GM18520 (cell line): Measurements from ENCODE around the gene ASCC3.
"Not testable (repeated sequence)": the region's sequence is repeated elsewhere in the genome, so short reads cannot be mapped to it uniquely, and the experiment has no call there.

Source experiments
- ATAC-seq: cut with Tn5 transposase; IDR thresholded peaks from one replicate; pipeline ENCODE4 v1.9.1; 2021; ENCODE audit not compliant: unreplicated experiment

ASCC3 gene

GRCh38 chr6:100890646-100891045 is 9.5 kb upstream of the ASCC3 start:
- not testable (repeated sequence) for ATAC-seq

GRCh38 chr6:100889351-100889750 is 8.2 kb upstream of the ASCC3 start:
- no peak for ATAC-seq

- no peak for ATAC-seq
Measured at GRCh38 chr6:100886076-100886475, 4.9 kb upstream of the ASCC3 start.

GRCh38 chr6:100883347-100883746 is 2.2 kb upstream of the ASCC3 start:
- no peak for ATAC-seq

GRCh38 chr6:100881707-100882040 is 545 bp upstream of the ASCC3 start:
- no peak for ATAC-seq

GRCh38 chr6:100880149-100880852 is 828 bp downstream of the ASCC3 start:
- no peak for ATAC-seq

GRCh38 chr6:100879317-100879716 is 1.8 kb downstream of the ASCC3 start:
- no peak for ATAC-seq

- ATAC-seq = no peak
Measured at GRCh38 chr6:100877851-100878250, 3.3 kb downstream of the ASCC3 start.

- ATAC-seq = no peak
Measured at GRCh38 chr6:100876251-100876650, 4.9 kb downstream of the ASCC3 start.

- ATAC-seq = no peak
Measured at GRCh38 chr6:100865525-100865924, 15.6 kb downstream of the ASCC3 start.

- no peak for ATAC-seq
Measured at GRCh38 chr6:100862063-100862462, 19.1 kb downstream of the ASCC3 start.

- no peak for ATAC-seq
Measured at GRCh38 chr6:100856146-100856545, 25.0 kb downstream of the ASCC3 start.

GRCh38 chr6:100851819-100852218 is 29.3 kb downstream of the ASCC3 start:
- ATAC-seq = no peak

GRCh38 chr6:100850174-100850573 is 31.0 kb downstream of the ASCC3 start:
- no peak for ATAC-seq

- no peak for ATAC-seq
Measured at GRCh38 chr6:100846276-100846675, 34.9 kb downstream of the ASCC3 start.

- ATAC-seq = no peak
Measured at GRCh38 chr6:100845676-100846075, 35.5 kb downstream of the ASCC3 start.

- no peak for ATAC-seq
Measured at GRCh38 chr6:100839419-100839818, 41.7 kb downstream of the ASCC3 start.

GRCh38 chr6:100838011-100838410 is 43.1 kb downstream of the ASCC3 start:
- no peak for ATAC-seq

GRCh38 chr6:100833972-100834574 is 47.1 kb downstream of the ASCC3 start:
- no peak for ATAC-seq

GRCh38 chr6:100829077-100829595 is 52.0 kb downstream of the ASCC3 start:
- not testable (repeated sequence) for ATAC-seq

GRCh38 chr6:100823041-100823440 is 58.1 kb downstream of the ASCC3 start:
- ATAC-seq = no peak

GRCh38 chr6:100818066-100818465 is 63.1 kb downstream of the ASCC3 start:
- no peak for ATAC-seq

GRCh38 chr6:100810015-100810414 is 71.1 kb downstream of the ASCC3 start:
- ATAC-seq = no peak
